Stimulated activated CD4-positive, alpha-beta T cell treated with anti-CD3 and anti-CD28 coated beads, Interleukin-15, amount 100 ng/mL, for 24 hours (primary cell): ENCODE data around the gene SLC11A1.

ENCODE experiments used
- DNase-seq: peaks from one replicate; pipeline ENCODE4 v3.0.0-alpha.2; 2020

SLC11A1 gene

GRCh38 chr2:218367415-218368149 lies 14.5 kb upstream of the SLC11A1 start:
- DNase-seq, result peak; percentile 83

GRCh38 chr2:218368150-218368528 lies 13.9 kb upstream of the SLC11A1 start:
- no peak for DNase-seq

- no peak for DNase-seq
Observed at GRCh38 chr2:218368621-218369153, 13.4 kb upstream of the SLC11A1 start.

DNA sequence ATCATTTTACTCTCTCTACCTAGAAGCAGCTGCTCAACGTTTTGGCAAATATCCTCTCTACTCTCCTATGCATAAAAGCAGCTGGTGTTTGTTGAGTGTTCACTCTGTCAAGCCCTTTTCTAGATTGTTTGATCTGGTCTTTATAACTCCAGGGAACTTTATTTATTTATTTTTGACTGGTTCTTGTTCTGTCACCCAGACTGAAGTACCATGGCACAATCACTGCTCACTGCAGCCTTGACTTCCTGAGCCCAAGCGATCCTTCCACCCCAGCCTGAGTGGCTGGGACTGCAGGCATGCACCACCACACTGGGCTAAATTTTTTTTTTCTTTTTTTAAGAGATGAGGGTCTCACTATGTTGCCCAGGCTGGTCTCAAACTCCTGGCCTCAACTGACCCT lies 12.7 kb upstream of the SLC11A1 start:
- DNase-seq, result no peak

- DNase-seq, result no peak
Observed at GRCh38 chr2:218370410-218371063, 11.5 kb upstream of the SLC11A1 start.

GRCh38 chr2:218371983-218372350 lies 10.1 kb upstream of the SLC11A1 start:
- DNase-seq, result no peak

DNA sequence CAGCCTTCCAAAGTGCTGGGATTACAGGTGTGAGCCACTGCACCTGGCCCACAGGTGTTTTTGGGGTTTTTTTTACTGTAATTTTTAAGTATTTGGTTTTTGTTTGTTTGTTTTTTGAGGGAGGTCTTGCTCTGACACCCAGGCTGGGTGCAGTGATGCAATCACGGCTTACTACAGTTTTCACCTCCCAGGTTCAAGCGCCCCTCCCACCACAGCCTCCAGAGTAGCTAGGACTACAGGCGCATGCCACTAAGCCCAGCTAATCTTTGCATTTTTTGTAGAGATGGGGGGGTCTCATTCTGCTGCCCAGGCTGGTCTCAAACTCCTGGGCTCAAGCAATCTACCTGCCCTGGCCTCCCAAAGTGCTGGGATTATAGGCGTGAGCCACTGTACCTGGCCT lies 7.3 kb upstream of the SLC11A1 start:
- DNase-seq, result no peak

- DNase-seq, result no peak
Observed at GRCh38 chr2:218375212-218375611, 6.9 kb upstream of the SLC11A1 start.

- no peak for DNase-seq
Observed at GRCh38 chr2:218378053-218378452, 4.0 kb upstream of the SLC11A1 start.

- DNase-seq, result no peak
Observed at GRCh38 chr2:218382785-218383184, 712 bp downstream of the SLC11A1 start.

- no peak for DNase-seq
Observed at GRCh38 chr2:218383892-218384519, 1.9 kb downstream of the SLC11A1 start.

DNA sequence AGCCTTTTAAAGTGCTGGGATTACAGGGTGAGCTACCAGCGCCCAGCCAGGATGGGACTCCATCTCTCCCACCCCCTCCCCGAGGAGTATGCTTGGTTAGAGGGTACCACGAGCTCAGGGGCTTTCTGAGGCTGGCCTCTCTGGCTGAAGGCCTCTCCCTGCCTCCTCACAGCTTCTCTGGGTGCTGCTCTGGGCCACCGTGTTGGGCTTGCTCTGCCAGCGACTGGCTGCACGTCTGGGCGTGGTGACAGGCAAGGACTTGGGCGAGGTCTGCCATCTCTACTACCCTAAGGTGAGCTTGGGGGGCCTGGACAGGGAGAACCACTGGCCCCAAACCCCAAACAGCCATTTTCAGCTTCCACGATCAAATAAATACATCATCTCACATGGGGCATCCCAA lies 2.9 kb downstream of the SLC11A1 start:
- DNase-seq, result no peak

DNA sequence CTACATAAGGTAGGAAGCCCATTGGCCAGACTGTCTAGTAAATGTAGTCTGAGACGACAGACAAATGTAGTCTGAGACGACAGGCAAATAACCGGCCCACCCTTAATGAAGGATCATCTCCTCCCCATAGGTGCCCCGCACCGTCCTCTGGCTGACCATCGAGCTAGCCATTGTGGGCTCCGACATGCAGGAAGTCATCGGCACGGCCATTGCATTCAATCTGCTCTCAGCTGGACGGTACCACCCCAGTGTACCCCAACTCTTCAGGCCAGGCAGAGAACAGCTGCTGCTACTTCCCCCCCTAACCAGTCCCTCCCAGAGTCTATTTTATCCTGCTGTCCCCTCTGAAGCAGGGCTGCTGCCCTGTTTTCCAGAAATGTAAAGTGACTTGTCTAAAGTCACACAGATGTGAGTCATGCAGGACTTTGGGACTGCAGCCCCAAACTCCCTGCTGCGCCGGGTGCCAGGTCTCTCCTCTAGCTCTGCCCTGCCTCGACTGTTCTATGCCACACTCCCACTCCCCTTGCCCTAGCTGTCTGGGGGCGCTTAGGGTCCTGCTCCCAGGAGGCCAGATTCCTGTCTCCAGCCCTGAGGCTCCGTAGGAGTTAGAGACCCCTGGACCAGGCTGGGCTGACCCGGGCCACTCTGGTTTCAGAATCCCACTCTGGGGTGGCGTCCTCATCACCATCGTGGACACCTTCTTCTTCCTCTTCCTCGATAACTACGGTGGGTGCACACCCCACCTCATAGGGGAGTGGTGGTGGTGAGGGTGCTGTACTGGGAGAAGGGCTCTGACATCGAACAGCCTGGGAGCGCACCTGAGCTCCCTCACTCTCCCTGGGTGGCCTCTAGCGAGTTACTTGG lies 4.7 kb downstream of the SLC11A1 start:
- no peak for DNase-seq

DNA sequence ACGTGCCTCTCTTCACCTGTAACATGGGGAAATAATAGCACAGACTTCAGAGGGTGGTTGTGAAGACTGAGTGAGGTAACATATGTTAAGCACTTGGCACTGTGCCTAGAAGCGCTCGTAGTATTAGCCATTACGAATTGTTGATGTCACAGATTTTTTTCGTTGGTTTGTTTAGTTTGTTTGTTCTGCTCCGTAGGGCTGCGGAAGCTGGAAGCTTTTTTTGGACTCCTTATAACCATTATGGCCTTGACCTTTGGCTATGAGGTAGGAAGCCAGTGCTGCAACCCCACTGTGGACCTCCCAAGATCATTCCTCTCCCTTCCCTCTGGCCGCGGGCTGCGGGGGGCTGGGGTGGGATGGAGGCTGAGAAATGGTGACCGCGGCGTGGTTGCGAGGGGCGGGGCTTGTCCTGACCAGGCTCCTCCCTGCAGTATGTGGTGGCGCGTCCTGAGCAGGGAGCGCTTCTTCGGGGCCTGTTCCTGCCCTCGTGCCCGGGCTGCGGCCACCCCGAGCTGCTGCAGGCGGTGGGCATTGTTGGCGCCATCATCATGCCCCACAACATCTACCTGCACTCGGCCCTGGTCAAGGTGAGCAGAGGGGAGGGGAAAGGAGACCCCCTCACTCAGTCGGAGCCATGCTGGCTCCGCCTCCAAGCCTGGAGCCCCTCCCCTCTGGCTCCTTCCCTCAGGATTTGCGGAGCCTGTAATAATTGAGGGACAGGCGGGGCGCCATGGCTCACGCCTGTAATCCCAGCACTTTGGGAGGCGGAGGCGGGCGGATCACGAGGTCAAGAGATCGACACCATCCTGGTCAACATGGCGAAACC lies 5.5 kb downstream of the SLC11A1 start:
- DNase-seq, result peak; percentile 37

DNA sequence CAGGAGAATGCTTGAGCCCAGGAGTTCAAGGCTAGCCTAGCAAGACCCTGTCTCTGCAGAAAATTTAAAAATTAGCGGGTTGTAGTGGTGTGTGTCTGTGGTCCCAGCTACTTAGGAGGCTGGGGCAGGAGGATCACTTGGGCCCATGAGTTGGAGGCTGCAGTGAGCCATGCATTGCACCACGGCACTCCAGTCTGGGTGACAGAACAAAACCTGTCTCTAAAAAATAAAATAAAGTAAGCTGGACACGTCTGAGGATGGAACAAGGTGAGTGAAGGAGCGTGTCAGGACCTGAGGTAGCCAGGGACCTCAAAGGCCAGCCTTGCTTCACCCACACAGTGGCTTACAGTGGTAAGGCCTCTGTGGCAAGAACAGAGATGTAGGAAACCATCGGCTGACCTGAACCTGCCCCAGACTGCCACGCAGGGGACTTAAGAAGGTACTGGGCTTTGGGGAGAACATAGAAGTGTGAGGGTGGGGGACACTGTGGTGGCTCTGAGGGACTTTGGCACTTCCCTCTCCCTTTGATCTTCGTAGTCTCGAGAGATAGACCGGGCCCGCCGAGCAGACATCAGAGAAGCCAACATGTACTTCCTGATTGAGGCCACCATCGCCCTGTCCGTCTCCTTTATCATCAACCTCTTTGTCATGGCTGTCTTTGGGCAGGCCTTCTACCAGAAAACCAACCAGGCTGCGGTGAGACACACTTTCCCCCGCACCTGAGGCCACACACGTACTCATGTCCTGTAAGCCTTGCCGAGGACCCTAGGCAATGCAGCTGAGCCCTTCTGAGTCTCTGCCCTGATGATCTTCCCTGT lies 7.5 kb downstream of the SLC11A1 start:
- DNase-seq, result no peak

- DNase-seq, result no peak
Observed at GRCh38 chr2:218391202-218391601, 9.1 kb downstream of the SLC11A1 start.

DNA sequence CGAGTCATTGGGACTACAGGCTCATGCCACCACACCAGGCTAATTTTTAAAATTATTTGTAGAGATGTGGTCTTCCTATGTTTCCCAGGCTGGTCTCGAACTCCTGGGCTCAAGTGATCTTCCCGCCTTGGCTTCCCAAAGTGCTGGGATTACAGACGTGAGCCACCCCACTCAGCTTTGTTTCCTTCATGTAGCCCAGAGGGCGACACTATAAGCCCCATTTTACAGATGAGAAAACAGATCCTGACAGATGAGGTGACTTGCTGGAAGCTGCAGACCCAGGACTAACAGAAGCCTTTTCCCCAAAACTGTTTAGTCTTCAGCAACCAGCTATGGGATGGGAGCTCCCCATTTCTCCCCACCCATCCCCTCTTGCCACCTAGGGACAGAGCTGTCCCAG lies 10.4 kb downstream of the SLC11A1 start:
- no peak for DNase-seq

GRCh38 chr2:218392891-218393462 lies 10.9 kb downstream of the SLC11A1 start:
- no peak for DNase-seq

- DNase-seq, result no peak
Observed at GRCh38 chr2:218393750-218394290, 11.7 kb downstream of the SLC11A1 start.

GRCh38 chr2:218394298-218395089 lies 12.4 kb downstream of the SLC11A1 start:
- DNase-seq, result no peak
